GM19025 (cell line): Measurements from ENCODE around the gene DR1.
"Not testable (repeated sequence)": the region's sequence is repeated elsewhere in the genome, so short reads cannot be mapped to it uniquely, and the experiment has no call there.

Experiments
- ATAC-seq: cut with Tn5 transposase; IDR thresholded peaks from one replicate; pipeline ENCODE4 v1.9.1; 2021; ENCODE audit warnings: mild to moderate bottlenecking, low read depth, moderate library complexity; ENCODE audit not compliant: unreplicated experiment

DR1 gene

DNA sequence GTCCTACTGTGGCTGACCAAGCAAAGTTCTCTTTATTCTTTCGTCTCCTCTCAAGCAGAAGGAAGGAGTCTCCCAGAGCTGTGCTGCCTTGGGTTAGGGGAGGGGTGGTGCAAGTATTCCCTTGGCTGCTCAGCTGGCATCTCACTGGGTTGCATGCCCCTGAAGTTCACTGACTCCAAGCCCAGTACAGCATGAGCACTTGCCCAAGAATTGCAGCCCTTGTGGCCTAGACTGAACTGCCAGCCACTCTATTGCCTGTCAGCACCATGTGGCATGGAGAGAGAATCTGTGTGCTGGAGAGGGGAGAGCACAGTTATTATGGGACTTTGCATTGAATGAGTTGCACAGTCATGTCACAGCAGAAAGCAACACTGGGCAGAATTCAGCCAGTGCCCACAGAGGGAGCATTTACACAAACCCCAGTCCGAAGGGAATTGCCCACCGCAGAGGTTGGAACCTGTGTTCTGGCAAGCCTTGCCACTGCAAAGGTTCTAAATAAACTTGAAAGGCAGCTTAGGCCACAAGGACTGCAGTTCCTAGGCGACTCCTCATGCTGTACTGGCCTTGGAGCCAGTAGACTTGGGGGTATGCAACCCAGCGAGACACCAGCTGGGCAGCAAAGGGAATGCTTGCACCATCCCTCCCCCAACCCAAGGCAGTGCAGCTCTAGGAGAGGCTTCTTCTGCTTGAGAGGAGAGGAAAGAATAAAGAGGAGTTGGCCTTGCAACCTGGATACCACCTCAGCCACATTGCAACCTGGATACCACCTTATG lies 28.8 kb downstream of the DR1 start:
- ATAC-seq: no peak

DNA sequence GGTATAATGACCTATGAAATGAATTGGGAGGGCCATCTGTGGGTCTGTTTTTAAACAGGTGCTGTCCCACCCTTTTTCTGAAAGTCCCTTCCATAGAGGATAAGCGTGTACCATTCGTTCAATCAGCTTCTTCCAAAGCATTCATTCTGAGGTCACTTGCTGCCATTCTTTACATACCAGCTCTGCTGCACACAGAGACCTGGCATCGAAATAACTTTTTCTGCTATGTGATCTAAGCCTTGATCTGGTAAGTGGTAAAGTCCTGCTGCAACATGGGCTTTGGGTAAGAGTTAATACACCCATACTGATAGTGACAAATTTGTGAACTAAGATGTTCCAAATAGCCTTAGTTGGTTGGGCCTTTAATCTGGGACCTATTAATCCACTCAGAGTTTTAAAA lies 38.9 kb downstream of the DR1 start:
- ATAC-seq: no peak

DNA sequence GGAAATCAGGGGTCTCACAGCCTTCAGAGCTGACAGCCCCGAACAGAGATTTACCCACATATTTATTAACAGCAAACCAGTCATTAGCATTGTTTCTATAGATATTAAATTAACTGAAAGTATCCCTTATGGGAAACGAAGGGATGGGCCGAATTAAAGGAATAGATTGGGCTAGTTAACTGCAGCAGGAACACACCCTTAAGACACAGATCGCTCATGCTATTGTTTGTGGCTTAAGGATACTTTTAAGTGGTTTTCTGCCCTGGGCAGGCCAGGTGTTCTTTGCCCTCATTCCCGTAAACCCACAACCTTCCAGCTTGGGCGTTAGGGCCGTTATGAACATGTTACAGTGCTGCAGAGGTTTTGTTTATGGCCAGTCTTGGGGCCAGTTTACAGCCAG lies 40.6 kb downstream of the DR1 start:
- not testable (repeated sequence) for ATAC-seq

DNA sequence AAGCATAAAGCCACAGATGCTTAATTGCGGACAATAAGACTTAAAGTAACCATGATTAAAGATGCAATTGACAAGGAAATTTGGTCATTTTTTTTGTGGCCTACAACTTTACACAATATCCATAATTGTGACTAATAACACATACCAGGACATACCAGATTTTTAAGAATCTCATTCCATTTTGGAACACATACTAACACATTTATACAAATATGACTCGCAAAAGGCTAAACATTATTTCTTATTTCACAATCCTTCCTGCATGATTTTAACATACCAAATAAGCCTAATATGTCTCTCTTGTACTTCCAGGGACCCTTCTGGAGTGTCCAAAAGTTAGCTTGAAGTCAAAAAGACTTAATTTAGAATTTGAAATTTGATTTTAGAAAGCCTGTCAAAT lies 48.8 kb downstream of the DR1 start:
- no peak for ATAC-seq

DNA sequence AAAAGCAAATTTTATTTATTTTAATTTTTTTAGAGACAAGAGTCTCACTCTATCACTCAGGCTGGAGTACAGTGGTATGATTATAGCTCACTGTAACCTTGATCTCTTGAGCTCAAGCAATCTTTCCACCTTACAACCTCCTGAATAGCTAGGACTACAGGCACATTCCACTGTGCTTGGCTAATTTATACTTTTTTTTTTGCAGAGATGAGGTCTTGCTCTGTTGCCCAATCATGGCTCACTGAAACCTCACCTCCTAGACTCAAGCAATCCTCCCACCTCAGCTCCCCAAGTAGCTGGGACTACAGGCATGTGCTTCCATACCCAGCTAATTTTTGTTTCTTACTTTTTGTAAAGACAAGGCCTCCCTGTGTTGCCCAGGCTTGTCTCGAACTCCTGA lies 49.5 kb downstream of the DR1 start:
- no peak for ATAC-seq

DNA sequence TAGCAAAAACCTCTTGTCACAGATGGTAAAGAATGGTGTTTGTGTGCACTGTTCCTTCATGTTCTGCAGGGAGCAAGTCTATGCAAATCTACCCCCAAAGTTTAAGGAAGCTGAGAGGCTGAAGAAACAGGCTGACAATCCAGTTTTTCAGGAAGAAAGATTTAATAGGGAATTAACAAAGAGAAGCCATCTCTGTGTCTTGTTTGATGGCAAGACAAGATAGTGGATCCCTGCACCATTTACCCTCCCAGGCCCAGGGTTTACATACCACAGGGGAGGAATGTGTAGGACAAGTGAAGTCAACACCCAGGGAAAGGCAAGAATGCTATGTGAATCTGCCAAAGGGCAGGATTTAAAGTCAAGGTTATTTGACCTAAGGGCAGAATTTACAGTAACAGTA lies 54.1 kb downstream of the DR1 start:
- ATAC-seq: no peak

DNA sequence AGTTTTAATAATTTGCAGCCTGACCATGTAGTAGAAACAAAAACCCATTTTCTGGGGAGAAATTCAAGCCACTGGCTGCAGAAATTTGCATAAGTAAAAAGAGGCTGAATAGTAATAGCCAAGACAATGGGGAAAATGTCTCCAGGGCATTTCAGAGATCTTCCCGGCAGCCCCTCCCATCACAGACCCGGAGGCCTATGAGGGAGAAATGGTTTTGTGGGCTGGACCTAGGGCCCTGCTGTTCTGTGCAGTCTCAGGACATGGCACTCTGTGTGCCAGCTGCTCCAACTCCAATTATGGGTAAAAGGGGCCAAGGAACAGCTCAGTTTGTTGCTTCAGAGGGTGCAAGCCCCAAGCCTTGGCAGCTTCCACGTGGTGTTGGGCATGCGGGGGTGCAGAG lies 62.5 kb downstream of the DR1 start:
- no peak for ATAC-seq

DNA sequence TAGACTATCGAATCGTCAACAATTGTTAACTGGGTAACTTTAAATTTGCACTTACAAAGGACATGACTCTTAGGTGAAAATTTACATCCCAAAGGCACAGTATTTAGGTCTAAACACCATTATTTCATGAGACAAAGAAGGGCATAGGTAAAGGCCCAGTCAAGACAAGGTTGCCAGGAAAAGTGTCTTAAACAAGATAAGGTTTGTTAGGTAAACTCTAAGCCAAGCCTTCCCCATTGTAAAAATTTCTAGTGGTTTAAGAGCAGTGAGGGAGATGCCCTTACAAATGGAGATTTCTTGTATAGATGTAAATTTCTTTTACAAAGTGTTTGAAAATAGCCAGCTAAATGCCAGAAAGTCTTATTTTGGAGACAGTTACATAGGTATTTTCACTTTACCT lies 65.3 kb downstream of the DR1 start:
- no peak for ATAC-seq

DNA sequence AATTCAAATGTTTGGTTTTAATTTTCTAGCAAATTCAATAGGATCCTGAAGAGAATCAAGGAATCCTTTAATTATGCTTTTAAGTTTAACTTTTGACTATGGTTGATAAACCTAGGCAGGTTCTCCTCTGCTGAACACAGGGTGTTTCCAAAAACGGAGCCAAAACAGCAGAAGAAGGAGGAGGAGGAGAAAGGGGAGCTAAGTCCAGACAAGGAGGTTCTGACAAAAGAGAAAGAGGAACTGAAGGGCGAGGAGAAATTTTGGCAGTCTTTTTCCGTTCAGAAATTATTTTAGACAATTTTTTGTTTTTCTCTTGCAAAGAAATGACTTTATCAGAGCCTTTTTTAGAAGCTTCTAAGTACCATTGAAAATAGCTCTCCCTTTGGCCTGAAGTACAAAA lies 69.0 kb downstream of the DR1 start:
- ATAC-seq: no peak

DNA sequence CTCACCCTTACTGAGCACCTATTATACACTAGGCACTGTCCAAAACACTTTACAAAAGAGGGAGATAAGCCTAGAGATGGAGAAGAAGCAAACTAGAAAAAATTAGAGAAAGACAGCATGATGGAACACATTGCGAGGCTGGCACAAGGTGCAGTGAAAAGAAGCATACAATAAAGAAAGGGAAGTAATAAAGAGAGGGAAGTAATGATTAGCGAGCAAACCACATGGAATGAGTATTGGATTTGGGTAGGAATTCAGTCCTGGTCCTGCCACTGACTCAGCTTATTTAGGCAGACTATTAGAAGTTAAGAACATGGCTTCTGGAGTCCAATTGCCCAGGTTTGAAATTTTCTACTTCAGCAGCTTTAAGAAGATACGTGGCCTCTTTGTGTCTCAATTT lies 69.6 kb downstream of the DR1 start:
- no peak for ATAC-seq

DNA sequence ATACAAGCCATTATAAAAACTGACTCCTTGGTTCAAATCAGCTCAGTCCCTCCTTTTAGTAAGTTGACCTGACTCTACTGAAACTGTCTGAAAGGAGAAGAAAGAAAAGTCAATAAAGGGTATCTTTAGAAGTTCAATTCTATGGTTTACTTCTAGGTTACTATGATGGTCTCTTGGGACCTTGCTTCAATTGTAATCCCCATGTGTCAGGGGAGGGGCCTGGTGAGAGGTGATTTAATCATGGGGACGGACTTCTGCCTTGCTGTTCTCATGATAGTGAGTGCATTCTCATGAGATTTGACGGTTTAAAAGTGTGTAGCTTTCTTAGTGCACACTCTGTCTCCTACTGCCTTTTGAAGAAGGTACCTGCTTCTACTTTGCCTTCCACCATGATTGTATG lies 70.5 kb downstream of the DR1 start:
- ATAC-seq: no peak
